NK-92 (cell line): Measurements from ENCODE around the gene KCTD16.

Source experiments
- DNase-seq: peaks from one replicate; lab custom pipeline; 2025; ENCODE audit not compliant: unreplicated experiment; lab: John Stamatoyannopoulos, UW

The KCTD16 gene

DNA sequence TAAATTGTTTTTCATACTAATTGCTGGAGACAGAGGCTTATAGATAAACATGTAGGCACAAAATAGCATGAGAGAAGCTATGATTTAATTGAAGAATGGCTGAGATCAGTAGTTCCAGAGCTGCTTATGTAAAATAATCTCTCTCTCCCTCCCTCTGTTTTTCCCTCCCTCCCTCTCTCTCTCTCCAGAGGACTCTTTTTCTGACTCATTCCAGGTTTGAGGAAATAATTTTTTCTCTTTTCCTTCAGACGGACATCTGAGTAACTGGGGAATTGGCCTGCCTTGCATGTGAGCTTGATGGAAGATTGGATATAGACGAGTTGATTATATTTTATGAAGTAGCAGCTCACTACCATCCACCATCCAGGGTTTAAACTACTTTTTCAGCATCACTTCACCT, 35.5 kb downstream of the KCTD16 start:
- DNase-seq: no peak

DNA sequence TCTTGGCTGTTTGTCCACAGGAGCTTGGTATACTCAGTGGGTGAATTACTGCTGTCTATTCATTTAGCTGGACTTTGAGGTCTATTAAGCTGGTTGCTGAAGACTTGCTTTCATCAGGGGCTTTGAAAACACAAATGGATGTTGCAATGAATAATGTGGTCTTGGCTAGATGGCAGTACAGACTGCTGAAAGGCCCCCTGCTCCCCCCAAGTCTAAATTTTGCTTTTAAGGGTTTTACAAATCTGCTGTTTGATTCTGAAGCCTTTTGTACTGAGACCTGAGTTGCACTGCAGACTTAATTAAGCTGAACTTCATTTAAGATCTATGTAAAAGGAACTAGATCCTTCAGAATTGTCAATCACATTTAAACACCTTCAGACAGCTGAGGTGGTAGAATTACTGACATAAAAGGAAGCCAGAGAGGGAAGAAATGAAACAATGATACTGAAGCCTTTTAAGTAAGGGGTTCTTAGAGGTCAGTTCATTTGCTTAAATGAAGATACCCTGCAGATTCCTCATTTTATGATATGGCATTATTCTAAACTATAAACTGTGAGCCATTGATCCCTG, 37.3 kb downstream of the KCTD16 start:
- DNase-seq: no peak

DNA sequence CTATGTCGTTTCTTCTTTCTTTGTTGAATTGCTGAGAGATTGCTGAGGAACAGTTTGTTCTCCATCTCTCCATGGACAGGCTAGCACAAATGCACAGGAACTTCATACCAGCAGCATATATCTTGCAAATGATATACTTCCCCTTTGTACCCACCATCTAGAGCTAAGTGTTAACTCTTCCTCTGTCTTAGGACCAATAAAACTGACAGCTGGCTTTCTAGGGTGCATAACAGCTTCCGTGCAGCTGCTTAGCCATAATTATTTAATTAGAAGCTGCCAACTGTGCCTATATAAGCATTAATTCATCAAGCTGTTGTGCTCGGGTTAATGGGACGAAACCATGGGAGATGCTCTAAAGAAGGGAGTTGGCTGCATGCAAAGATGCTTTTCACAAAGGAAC, 38.7 kb downstream of the KCTD16 start:
- no peak for DNase-seq

DNA sequence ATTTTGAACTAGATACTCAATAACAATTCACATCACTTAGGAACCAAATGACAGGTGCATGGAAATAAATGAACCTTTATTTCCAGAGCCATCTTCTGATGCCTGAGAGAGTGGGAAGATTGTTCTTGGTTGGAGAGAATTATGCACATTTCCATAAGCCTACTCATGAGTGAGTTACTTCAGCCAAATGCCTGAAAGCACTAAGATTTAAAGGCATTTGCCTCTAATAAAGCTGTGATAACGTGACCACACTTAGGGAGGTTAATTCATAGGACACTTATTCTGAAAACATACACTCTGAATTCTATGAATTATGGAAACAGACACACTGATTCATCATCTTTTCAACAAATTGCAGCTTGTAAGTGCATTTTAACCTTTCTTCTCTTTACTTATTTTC, 40.0 kb downstream of the KCTD16 start:
- DNase-seq: no peak

DNA sequence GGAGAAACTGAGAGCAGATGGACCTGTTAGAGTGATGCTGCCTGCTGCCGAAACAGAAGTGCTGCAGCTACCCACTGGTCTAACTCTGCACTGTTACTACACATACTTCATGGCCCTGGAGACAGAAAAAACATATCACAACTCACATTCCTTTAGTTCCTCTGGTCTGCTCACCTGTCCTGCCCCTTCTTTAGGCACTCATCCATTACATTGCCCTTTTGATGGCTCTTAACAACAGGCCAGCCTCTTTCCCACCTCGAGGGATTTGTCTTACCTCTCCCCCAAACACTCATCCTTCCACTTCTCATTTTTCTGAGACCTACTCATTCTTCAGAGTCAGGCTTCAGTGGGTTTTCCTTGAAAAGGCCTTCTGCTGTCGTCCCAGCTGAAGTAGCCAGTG, 49.2 kb downstream of the KCTD16 start:
- no peak for DNase-seq

DNA sequence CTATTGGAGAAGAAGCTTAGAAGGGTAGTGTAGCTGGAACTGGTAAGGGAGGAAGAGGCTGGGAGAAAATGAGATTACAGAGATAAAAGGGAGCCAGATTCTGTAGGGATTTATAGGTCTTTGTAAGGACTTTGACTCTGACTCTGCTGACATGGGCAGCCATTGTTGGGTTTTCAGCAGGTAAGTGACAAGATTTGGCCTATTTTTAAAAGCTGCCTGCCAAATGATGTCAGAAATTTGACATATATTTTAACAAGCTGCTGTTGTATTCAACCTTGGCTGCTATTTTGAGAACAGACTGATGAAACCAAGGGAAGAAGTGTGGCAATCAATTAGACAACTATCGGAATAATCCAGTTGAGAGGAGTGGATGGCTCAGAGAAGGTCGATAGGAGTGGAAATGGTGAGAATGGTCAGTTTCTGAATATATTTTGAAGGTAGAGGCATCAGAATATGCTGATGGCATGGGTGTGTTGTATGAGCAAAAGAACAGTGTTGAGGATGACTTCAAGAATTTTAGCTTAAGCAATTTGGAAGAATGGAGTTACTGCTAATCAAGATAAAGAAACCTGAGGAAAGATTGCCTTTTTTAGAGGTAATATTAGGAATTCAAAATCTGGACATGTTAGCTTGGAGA, 56.8 kb downstream of the KCTD16 start:
- no peak for DNase-seq

DNA sequence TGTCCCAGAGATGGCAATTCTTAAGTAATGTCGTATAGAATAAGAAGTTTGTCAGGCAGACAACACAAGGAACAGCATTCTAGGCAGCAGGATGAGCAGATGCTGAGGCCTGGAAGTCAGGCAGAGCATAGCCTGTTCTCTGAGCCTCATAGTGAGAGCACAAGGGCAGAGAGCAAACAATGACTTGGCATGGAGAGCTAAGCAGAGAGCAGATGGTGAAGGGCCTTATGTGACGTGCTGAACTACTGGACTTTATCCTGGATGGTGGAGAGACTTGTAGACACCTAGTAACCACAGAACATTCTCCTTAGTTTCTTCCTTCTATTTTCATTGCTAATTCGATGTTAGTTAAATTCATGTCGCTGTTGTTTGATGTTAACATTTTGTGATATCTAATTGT, 60.1 kb downstream of the KCTD16 start:
- DNase-seq: no peak

DNA sequence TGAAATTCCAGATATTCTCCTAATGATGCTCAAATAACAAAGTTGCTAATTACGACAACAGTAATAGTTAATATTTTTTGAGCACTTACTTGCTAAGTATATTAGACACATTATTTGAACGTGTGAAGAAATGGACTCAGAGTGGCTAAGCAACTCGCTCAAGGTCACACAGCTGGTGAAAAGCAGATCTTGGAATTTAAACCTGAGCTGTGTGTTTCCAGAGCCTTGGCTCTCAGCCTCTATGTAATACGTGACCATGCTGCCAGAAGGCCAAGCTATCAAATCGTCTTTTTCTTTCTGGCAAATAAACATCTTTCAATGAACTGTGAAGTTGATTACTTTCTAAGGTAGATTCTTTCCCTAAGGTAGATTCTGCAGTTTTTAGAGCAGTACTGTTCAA, 61.6 kb downstream of the KCTD16 start:
- DNase-seq: no peak

DNA sequence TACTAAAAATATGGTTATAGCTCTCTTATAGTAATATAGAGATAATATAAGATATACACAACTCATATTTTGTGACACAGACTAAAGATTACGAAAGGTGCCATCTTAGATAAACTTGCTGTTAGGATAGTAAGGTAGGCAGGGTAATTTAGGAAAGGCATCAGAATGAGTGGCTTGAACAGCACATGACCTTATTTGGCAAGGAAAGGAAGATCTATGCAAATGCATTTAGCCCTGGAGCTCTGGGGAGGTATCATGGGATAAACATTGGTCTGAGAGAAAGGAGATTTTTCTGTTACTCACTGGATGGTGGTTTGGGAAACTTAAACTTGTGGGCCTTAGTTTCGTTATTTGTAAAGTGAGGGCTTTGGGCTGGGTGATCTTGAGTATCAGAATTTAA, 65.8 kb downstream of the KCTD16 start:
- DNase-seq: no peak

DNA sequence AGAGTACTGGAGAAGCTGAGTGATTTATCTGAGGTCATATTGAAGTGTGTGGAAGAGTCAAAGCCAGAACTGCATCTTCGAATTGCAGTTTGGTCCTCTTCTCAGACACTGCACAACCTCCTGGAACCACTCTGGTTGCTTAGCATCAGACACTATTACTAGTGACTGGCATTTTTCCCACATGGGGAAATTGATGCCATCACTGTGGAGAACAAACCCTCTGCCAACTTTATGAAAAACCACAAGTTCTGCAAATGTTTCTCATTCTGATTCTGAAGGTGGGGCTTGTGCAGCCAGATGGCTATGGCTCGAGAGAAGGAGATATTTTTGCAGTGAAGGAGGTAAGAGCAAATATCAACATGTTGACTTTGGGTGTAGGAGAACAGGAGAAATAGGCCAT, 67.2 kb downstream of the KCTD16 start:
- no peak for DNase-seq

DNA sequence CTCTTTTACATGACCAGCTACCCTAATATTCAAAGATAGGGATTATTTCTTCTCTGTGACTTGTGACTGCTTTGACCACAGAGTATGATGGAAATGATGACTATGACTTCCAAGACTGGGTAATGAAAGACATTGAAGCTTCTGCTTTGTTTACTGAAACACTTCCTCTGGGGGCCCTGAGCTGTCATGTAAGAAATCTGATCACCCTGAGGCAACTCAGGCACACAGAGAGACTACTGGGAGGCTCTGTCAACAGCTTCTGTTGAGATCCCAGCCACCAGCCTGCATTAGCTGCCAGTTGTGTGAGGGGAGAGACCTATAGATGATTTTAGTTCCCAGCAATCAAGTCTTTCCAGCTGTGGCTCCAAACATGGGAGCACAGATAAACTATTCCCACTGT, 76.5 kb downstream of the KCTD16 start:
- no peak for DNase-seq

DNA sequence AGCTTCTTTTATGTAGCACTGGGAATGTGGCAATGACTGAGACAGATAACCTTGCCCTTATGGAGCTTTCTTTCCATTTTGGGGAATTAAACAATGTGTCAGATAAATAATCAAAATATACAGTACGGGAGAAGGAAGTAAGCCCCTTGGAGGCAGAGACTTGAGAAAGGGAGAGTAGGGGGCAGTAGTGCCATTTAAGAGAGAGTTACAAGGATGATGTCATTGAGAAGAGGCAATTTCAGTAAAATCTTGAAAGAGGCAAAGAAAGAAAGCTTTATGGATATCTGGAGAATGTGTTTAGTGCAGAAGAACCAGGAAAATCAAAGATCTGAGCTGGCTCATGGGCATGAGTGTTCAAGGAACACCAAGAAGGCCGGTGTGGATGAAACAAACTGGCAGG, 77.3 kb downstream of the KCTD16 start:
- no peak for DNase-seq

DNA sequence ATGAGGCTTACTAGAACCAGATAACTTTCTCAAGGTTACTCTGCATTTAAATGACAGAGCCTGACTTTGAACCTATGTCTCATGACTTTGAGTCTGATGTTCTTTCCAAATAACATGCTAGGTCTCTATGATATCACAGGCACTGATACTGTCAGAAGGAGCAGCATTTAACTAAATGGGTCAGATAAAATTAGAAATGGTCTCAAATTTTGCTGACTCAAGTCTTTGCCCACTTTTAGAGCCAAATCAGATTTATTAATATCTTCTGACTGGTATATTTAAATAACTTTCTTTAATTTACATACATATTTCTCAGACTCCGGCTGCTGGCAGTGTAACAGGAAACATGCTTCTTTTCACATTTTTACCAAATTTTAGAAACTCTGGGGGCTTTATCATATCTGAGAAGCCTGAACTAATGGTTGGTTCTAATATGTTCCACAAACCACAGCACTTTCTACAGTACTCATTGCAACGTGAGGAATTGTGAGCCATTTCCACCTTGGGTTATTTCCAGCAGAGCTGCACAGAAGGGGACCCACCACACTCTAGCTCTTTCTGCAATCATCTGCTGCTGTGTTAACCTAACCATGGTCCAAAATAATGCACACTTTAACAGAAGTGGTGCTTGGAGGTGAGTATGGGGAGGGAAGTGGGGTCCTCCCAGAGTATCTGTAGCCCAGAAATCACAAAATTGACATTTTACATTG, 79.2 kb downstream of the KCTD16 start:
- DNase-seq: no peak

DNA sequence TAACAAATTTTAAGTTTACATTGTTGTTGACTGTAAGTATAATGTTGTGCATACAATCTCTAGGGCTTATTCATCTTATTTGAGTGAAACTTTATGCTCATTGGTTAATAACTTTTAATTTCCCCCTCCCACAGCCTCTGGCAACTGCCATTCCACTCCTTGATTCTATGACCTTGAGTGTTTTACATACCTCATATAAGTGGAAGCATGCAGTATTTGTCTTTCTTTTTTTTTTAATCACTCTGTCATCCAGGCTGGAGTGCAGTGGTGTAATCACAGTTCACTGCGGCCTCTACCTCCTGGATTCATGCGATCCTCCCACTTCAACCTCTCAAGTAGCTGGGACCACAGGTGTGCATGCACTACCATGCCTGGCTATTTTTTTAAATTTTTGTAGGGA, 83.9 kb downstream of the KCTD16 start:
- DNase-seq: no peak

DNA sequence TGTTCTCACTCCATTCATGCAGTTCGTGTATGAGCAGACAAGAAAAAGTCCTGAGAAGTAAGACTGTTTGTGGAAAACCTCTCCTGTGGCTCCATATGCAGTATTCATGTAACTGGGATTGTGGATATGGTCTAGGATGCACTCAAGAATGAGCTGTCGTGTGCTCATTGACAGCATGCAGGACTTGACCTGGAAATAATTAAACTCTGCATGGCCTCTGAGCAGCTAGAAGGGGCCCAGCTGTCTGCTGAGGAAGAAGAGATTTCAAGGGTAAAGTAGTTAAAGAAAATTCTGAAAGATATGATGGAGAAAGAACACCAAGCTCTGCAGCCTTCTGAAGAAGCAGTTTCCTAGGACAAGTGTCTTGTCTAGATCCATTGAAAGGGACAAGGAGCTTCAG, 89.4 kb downstream of the KCTD16 start:
- DNase-seq: no peak

DNA sequence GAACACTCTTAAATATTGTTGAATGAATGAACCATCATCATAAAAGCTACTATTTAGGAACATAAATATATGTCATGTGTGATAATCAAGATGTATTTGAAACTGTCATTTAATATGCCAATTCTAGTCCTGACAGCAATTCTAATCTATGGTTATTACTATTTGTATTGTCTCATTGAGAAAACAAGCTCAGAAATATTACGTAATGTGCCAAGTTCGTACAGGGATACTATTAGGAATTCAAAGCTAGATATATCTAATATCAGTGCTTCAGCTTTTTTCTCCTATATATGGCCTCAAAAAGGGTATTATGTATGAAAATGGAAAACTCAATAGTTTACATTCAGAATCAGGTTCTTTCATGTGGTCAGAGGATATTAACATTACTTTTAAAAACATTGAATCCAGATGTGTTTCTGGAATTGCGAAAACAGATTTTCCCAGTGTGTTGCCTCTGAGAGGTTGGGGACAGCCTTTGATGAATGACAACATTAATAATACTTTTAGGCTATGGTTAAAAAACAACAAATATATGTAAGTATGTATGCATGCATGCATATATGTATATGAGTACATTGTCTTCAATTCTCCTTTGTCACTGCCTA, 95.1 kb downstream of the KCTD16 start:
- DNase-seq: no peak

DNA sequence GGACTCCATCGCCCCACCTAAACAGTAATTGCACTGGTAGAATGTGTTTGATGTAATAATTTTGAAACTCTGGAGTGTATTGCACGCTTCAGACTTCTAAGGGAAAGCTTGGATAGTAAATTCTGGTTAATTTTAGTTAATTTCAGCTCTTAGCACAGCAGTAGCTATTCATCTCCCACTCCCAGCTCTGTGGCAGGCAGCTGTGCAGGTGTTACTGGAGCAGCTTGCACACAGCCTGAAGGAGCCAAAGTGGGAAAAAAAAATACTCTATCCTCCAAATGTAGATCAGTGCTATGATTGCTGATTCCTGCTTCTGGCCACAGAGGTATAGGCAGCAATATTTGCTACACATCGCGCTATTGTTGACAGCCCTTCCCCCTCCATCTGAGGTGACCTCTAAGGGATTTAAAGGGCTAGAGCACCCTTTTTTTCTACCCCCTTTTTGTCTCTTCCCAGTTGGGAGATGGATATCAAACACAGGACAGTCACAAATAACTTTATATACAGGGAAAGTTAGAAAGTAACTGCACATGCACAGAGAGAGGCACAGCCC, 97.4 kb downstream of the KCTD16 start:
- DNase-seq: no peak

DNA sequence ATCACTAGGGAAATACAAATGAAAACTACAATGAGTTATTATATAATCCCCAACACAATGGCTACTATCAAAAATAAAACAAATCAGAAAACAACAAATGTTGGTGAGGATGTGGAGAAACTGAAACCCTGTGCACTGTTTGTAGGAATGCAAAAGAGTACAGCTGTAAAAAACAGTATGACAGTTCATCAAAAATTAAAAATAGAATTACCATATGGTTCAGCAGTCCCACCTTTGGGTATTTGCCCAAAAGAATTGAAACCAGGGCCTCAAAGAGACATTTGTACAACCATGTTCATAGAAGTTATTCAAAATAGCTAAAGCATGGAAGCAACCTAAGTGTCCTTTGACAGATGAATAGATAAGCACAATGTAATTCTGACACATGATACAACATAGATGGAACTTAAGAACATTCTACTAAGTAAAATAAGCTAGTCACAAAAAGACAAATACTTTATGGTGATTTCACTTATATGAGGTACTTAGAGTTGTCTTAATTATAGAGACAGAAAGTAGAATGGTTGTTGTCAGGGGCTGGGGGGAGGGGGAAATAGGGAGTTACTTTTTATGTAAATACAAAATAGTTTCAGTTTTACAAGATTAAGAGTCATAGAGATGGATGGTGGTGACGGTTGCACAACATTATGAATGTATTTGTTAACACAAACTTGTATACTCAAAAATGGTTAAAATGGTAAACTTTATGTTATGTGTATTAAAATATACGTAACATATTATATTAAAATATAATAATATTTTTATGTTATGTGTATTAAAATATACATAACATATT, 102.8 kb downstream of the KCTD16 start:
- no peak for DNase-seq

DNA sequence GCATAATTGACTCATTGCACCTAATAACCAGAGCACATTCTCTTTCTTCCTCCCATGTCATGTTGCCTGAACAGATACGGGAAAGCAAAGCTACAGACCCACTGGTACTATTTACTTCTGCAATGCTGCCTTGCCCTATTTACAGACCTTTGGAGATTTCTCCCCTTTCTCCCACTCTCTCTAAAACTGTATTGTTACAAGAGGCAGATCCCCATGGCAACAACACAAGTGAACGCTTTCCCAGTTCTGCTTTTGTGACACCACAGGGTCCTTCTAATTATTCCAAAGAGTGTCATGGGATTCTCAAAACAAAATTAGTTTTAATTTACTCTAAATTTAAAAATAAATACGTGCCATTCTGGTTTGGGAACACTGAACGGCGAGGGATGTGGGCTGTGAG, 104.7 kb downstream of the KCTD16 start:
- no peak for DNase-seq

DNA sequence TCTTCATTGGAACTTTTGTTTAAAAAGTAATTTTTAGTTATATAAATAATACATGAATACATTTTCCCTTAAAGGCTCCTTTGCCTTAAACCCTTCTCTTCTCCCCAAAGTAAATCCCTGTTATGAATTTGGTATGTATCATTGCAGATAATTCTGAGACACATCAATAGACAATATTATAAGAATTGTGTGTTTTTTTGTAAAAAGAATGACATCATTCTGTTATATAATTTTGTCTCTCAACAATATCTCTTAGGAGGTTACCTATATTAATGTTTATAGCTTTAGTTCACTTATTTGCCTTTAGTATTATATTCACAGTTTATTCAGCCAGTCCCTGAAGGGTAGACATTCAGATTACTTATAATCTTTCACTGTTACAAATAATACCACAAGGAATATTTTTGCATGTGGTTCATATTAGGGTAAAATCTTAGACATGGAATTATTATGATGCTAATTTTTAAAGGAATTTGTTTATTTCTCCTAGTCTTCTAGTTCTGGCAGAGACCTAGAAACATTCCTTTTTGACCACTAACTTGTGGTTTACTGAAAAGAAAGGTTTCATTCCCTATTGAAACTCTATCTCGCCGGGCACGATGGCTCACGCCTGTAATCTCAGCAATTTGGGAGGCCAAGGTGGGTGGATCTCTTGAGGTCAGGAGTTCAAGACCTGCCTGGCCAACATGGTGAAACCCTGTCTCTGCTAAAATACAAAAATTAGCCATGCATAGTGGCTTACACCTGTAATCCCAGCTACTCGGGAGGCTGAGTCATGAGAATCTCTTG, 105.6 kb downstream of the KCTD16 start:
- no peak for DNase-seq
